Measurements from ENCODE around the gene P2RY2. TPM values are rescaled to one million over a fixed set of nuclear protein-coding genes. Genes with fewer than 3 reads are reported as not detected.

P2RY2 gene
- total RNA-seq, 5 donors from 2014 or later (not counting 1 experiment from before 2014, with no cell fraction given) = 0.12 TPM; not detected in 4

- H3K4me1 Mint-ChIP-seq = peaks cover 0 to 6% (median 5%) of the 10 kb centered on the region in 3 donors
- Histone ChIP-seq H3K27ac (ENCODE audit: low read length) (no peak overlapping the region), H3K4me3 (ENCODE audit: control insufficient read depth in 1 of 2, extremely low read depth in 1 of 2, low read length in 1 of 2) (no peak overlapping the region), H3K9me3 (no peaks in the 10 kb centered on the region), H3K27me3 (replicated peaks in 1 of 2; ENCODE audit: control insufficient read depth in 2 of 2, extremely low read depth in 1 of 2, insufficient read depth in 2 of 2, low read length in 1 of 2) (peaks cover 0 to 17% of the 10 kb centered on the region in 2 experiments), H3K4me1 (ENCODE audit: control insufficient read depth in 1 of 2, extremely low read depth in 1 of 2, insufficient read depth in 2 of 2, low read length in 2 of 2) (peaks cover 0 to 7% of the 10 kb centered on the region in 2 experiments), H3K36me3 (ENCODE audit: control insufficient read depth in 2 of 2, extremely low read depth in 1 of 2, insufficient read depth in 1 of 2, low read length in 1 of 2) (no peaks in the 10 kb centered on the region)
- no peaks in the 10 kb centered on the region for H3K36me3 Mint-ChIP-seq
- H3K27me3 Mint-ChIP-seq = peaks cover 6 to 15% of the 10 kb centered on the region in 2 donors
- no peak for ATAC-seq (replicated peaks in 1 of 4)
- H3K4me3 Mint-ChIP-seq = no peak overlapping the region
- POLR2A ChIA-PET = interaction anchor here in 1 of 2 donors (0.6 kb wide), 1 partner anchor 11 kb away, joined by 5 read pairs; no protein-coding TSS in a partner anchor
- CTCF ChIA-PET = interaction anchor here (0.8 to 1.1 kb wide), 2 partner anchors 9 to 165 kb away, joined by 3 read pairs; no protein-coding TSS in a partner anchor
- WGBS (ENCODE audit: insufficient coverage) = 80% methylated on average over 7 of the region's 10 CpGs
- no peak for DNase-seq
- H3K27ac Mint-ChIP-seq = no peak overlapping the region
- H3K9me3 Mint-ChIP-seq = no peaks in the 10 kb centered on the region
These were observed 31.7 kb upstream of the P2RY2 start for GRCh38 chr11:73186294-73186850.

- Mint-ChIP-seq H3K36me3 (no peaks in the 10 kb centered on the region), H3K4me3 (no peak overlapping the region), H3K27me3 (peaks cover 6 to 15% of the 10 kb centered on the region in 2 donors), H3K9me3 (no peaks in the 10 kb centered on the region), H3K4me1 (peaks cover 0 to 6% (median 5%) of the 10 kb centered on the region in 3 donors), H3K27ac (no peak overlapping the region)
- WGBS (ENCODE audit: insufficient coverage) = 33% methylated on average over 1 of the region's 4 CpGs
- Histone ChIP-seq H3K27ac (ENCODE audit: low read length) (no peak overlapping the region), H3K27me3 (replicated peaks in 1 of 2; ENCODE audit: control insufficient read depth in 2 of 2, extremely low read depth in 1 of 2, insufficient read depth in 2 of 2, low read length in 1 of 2) (peaks cover 0 to 17% of the 10 kb centered on the region in 2 experiments), H3K4me1 (ENCODE audit: control insufficient read depth in 1 of 2, extremely low read depth in 1 of 2, insufficient read depth in 2 of 2, low read length in 2 of 2) (peaks cover 0 to 7% of the 10 kb centered on the region in 2 experiments), H3K4me3 (ENCODE audit: control insufficient read depth in 1 of 2, extremely low read depth in 1 of 2, low read length in 1 of 2) (no peak overlapping the region), H3K36me3 (ENCODE audit: control insufficient read depth in 2 of 2, extremely low read depth in 1 of 2, insufficient read depth in 1 of 2, low read length in 1 of 2) (no peaks in the 10 kb centered on the region), H3K9me3 (no peaks in the 10 kb centered on the region)
- DNase-seq (no peak), ATAC-seq (replicated peaks in 1 of 4) (no peak)
- POLR2A ChIA-PET = interaction anchor here in 1 of 2 donors (0.6 to 0.7 kb wide), 2 partner anchors 11 to 246 kb away, joined by 3 to 5 read pairs; no protein-coding TSS in a partner anchor
- CTCF ChIA-PET = interaction anchor here in 1 of 2 donors (0.8 kb wide), 1 partner anchor 164 kb away, joined by 3 read pairs; no protein-coding TSS in a partner anchor
These were observed 31.2 kb upstream of the P2RY2 start for GRCh38 chr11:73186886-73187285.

- DNase-seq (no peak), ATAC-seq (replicated peaks in 1 of 4) (no peak)
- ChIA-PET CTCF (no interaction called here), POLR2A (no interaction called here)
- no peaks in the 10 kb centered on the region for H3K36me3 ChIP-seq (ENCODE audit: control insufficient read depth in 2 of 2, extremely low read depth in 1 of 2, insufficient read depth in 1 of 2, low read length in 1 of 2)
- H3K27ac Mint-ChIP-seq = no peak overlapping the region
- peaks cover 0 to 7% of the 10 kb centered on the region in 2 experiments for H3K4me1 ChIP-seq (ENCODE audit: control insufficient read depth in 1 of 2, extremely low read depth in 1 of 2, insufficient read depth in 2 of 2, low read length in 2 of 2)
- H3K4me3 ChIP-seq (ENCODE audit: control insufficient read depth in 1 of 2, extremely low read depth in 1 of 2, low read length in 1 of 2) = no peak overlapping the region
- H3K36me3 Mint-ChIP-seq = no peaks in the 10 kb centered on the region
- H3K27ac ChIP-seq (ENCODE audit: low read length) = no peak overlapping the region
- H3K9me3 ChIP-seq = no peaks in the 10 kb centered on the region
- peaks cover 0 to 17% of the 10 kb centered on the region in 2 experiments for H3K27me3 ChIP-seq (replicated peaks in 1 of 2; ENCODE audit: control insufficient read depth in 2 of 2, extremely low read depth in 1 of 2, insufficient read depth in 2 of 2, low read length in 1 of 2)
- peaks cover 6 to 15% of the 10 kb centered on the region in 2 donors for H3K27me3 Mint-ChIP-seq
- H3K9me3 Mint-ChIP-seq = no peaks in the 10 kb centered on the region
- no peak overlapping the region for H3K4me3 Mint-ChIP-seq
- H3K4me1 Mint-ChIP-seq = peaks cover 0 to 6% (median 5%) of the 10 kb centered on the region in 3 donors
- no CpG with 5 or more reads among the region's 1 CpG for WGBS (ENCODE audit: insufficient coverage)
These were observed 30.2 kb upstream of the P2RY2 start for GRCh38 chr11:73187854-73188253.

- ATAC-seq (replicated peaks in 1 of 4) = no peak
- H3K27ac Mint-ChIP-seq = no peak overlapping the region
- WGBS (ENCODE audit: insufficient coverage) = 96% methylated on average over 3 of the region's 4 CpGs
- H3K27ac ChIP-seq (ENCODE audit: low read length) = no peak overlapping the region
- DNase-seq = no peak
- peaks cover 0 to 7% of the 10 kb centered on the region in 2 experiments for H3K4me1 ChIP-seq (ENCODE audit: control insufficient read depth in 1 of 2, extremely low read depth in 1 of 2, insufficient read depth in 2 of 2, low read length in 2 of 2)
- no peaks in the 10 kb centered on the region for H3K9me3 ChIP-seq
- H3K4me3 Mint-ChIP-seq = no peak overlapping the region
- CTCF ChIA-PET = no interaction called here
- H3K9me3 Mint-ChIP-seq = no peaks in the 10 kb centered on the region
- peaks cover 0 to 6% (median 5%) of the 10 kb centered on the region in 3 donors for H3K4me1 Mint-ChIP-seq
- H3K27me3 Mint-ChIP-seq = peaks cover 6 to 12% of the 10 kb centered on the region in 2 donors
- peaks cover 0 to 17% of the 10 kb centered on the region in 2 experiments for H3K27me3 ChIP-seq (replicated peaks in 1 of 2; ENCODE audit: control insufficient read depth in 2 of 2, extremely low read depth in 1 of 2, insufficient read depth in 2 of 2, low read length in 1 of 2)
- POLR2A ChIA-PET = no interaction called here
- H3K4me3 ChIP-seq (ENCODE audit: control insufficient read depth in 1 of 2, extremely low read depth in 1 of 2, low read length in 1 of 2) = no peak overlapping the region
- no peaks in the 10 kb centered on the region for H3K36me3 ChIP-seq (ENCODE audit: control insufficient read depth in 2 of 2, extremely low read depth in 1 of 2, insufficient read depth in 1 of 2, low read length in 1 of 2)
- H3K36me3 Mint-ChIP-seq = no peaks in the 10 kb centered on the region
These were observed 29.8 kb upstream of the P2RY2 start for GRCh38 chr11:73188301-73188700.

GRCh38 chr11:73189315-73189714 lies 28.8 kb upstream of the P2RY2 start:
- DNase-seq = peak in 8 of 35 experiments; percentile 4 to 54 (median 9)
- no peaks in the 10 kb centered on the region for H3K36me3 ChIP-seq (ENCODE audit: control insufficient read depth in 2 of 2, extremely low read depth in 1 of 2, insufficient read depth in 1 of 2, low read length in 1 of 2)
- H3K4me3 Mint-ChIP-seq = no peak overlapping the region
- H3K4me1 Mint-ChIP-seq = peaks cover 0 to 6% (median 5%) of the 10 kb centered on the region in 3 donors
- no peaks in the 10 kb centered on the region for H3K36me3 Mint-ChIP-seq
- ATAC-seq (replicated peaks in 1 of 4) = peak in 2 of 4 experiments; percentile 11 to 13
- H3K27me3 Mint-ChIP-seq = peaks cover 6 to 12% of the 10 kb centered on the region in 2 donors
- no peak overlapping the region for H3K4me3 ChIP-seq (ENCODE audit: control insufficient read depth in 1 of 2, extremely low read depth in 1 of 2, low read length in 1 of 2)
- H3K27ac Mint-ChIP-seq = no peak overlapping the region
- 53% methylated on average over 6 of the region's 8 CpGs for WGBS (ENCODE audit: insufficient coverage)
- H3K9me3 Mint-ChIP-seq = no peaks in the 10 kb centered on the region
- H3K4me1 ChIP-seq (ENCODE audit: control insufficient read depth in 1 of 2, extremely low read depth in 1 of 2, insufficient read depth in 2 of 2, low read length in 2 of 2) = peaks cover 0 to 7% of the 10 kb centered on the region in 2 experiments
- no peaks in the 10 kb centered on the region for H3K9me3 ChIP-seq
- H3K27me3 ChIP-seq (replicated peaks in 1 of 2; ENCODE audit: control insufficient read depth in 2 of 2, extremely low read depth in 1 of 2, insufficient read depth in 2 of 2, low read length in 1 of 2) = peaks cover 0 to 17% of the 10 kb centered on the region in 2 experiments
- ChIA-PET POLR2A (no interaction called here), CTCF (no interaction called here)
- H3K27ac ChIP-seq (ENCODE audit: low read length) = no peak overlapping the region

GRCh38 chr11:73189723-73190556 lies 28.1 kb upstream of the P2RY2 start:
- H3K36me3 Mint-ChIP-seq = no peaks in the 10 kb centered on the region
- H3K9me3 ChIP-seq = no peaks in the 10 kb centered on the region
- peaks cover 0 to 16% of the 10 kb centered on the region in 2 experiments for H3K27me3 ChIP-seq (replicated peaks in 1 of 2; ENCODE audit: control insufficient read depth in 2 of 2, extremely low read depth in 1 of 2, insufficient read depth in 2 of 2, low read length in 1 of 2)
- H3K27ac ChIP-seq (ENCODE audit: low read length) = no peak overlapping the region
- ChIA-PET CTCF (no interaction called here), POLR2A (no interaction called here)
- H3K4me3 Mint-ChIP-seq = no peak overlapping the region
- ATAC-seq (replicated peaks in 1 of 4) = no peak
- 57% methylated on average over 4 of the region's 5 CpGs for WGBS (ENCODE audit: insufficient coverage)
- no peaks in the 10 kb centered on the region for H3K36me3 ChIP-seq (ENCODE audit: control insufficient read depth in 2 of 2, extremely low read depth in 1 of 2, insufficient read depth in 1 of 2, low read length in 1 of 2)
- DNase-seq = no peak
- no peak overlapping the region for H3K27ac Mint-ChIP-seq
- H3K4me3 ChIP-seq (ENCODE audit: control insufficient read depth in 1 of 2, extremely low read depth in 1 of 2, low read length in 1 of 2) = no peak overlapping the region
- H3K27me3 Mint-ChIP-seq = peaks cover 6 to 12% of the 10 kb centered on the region in 2 donors
- H3K4me1 ChIP-seq (ENCODE audit: control insufficient read depth in 1 of 2, extremely low read depth in 1 of 2, insufficient read depth in 2 of 2, low read length in 2 of 2) = peaks cover 0 to 6% of the 10 kb centered on the region in 2 experiments
- peaks cover 0 to 4% (median 4%) of the 10 kb centered on the region in 3 donors for H3K4me1 Mint-ChIP-seq
- no peaks in the 10 kb centered on the region for H3K9me3 Mint-ChIP-seq
